K562 (cell line): Measurements from ENCODE around the gene MAP4K5. TPM values are rescaled to one million over a fixed set of nuclear protein-coding genes. Genes with fewer than 3 reads are reported as not detected.

ENCODE experiments used
- CHCHD3 ChIP-seq: fragments of 250-450 bp; sonication (Bioruptor Pico); IDR thresholded peaks from 2 replicates; pipeline ENCODE4 v2.1.2; 2022; ENCODE audit warnings: mild to moderate bottlenecking
- RERE ChIP-seq: sonication (generic); formaldehyde crosslinking; IDR thresholded peaks from 2 replicates; pipeline ENCODE4 v1.8.0; 2023; ENCODE audit warnings: missing genetic modification reagents, mild to moderate bottlenecking, borderline replicate concordance
- ZNF354B ChIP-seq: fragments of 250-450 bp; sonication (Bioruptor Pico); IDR thresholded peaks from 2 replicates; pipeline ENCODE4 v1.4.0; 2020
- polyA plus RNA-seq, 8 experiments: library from polyadenylated mRNA; depleted of rRNA in 4 of 8; stranded (reverse) in 5 of 8; unstranded in 3 of 8; fragments of >200 nt; fragmentation: Nextera tagmentation in 2 of 8; fragmentation: Illumina TruSeq in 1 of 8; extraction: Ambion mirVana in 2 of 8; extraction: Trizol in 1 of 8; gene quantifications; 2 replicates each; pipeline versions ENCODE4 v1.2.1 to v1.2.3, GENCODE V29; 2011 to 2014; ENCODE audit warnings: inconsistent platforms in 1 of 8, missing spikeins in 1 of 8
- small RNA-seq: library from RNA; depleted of rRNA; stranded (forward); fragments of <200 nt; gene quantifications from one replicate; pipeline ENCODE3, GENCODE V24; 2014
- total RNA-seq, 7 experiments: library from RNA; depleted of rRNA in 6 of 7; stranded (reverse); fragments of >200 nt in 6 of 7; fragmentation: Illumina TruSeq in 2 of 7; extraction: Trizol in 2 of 7; gene quantifications; 2 replicates each; pipeline versions ENCODE4 v1.2.1 to v1.2.3, GENCODE V29; 2011 to 2021; ENCODE audit warnings: low replicate concordance in 1 of 7

MAP4K5 gene
- total and polyA plus RNA-seq, 9 of the 15 experiments (the other 6 are each of a cell fraction or from before 2014, with no cell fraction given), result 5.9 to 29.4 (median 18.0) TPM

GRCh38 chr14:50371546-50371945 lies 160.8 kb downstream of the MAP4K5 start (continued):
- no peak for TF ChIP-seq RERE (CRISPR knock-in tag)
- no peak for TF ChIP-seq ZNF354B (CRISPR knock-in tag)
- TF ChIP-seq CHCHD3 (CRISPR knock-in tag), result no peak

Small RNA genes within 50 kb of the gene (small RNA-seq; reads per million reads assigned to genes)
- gene RF00019 (not detected), gene SNRPGP1 (not detected)

Other genes with a start within 250 kb of the MAP4K5 start
- 14.4 and 16.1 TPM in 2 replicates for gene L2HGDH, start 220.3 kb downstream of the MAP4K5 start, total RNA-seq (2014; rRNA removed)
- 10.5 TPM in 2 replicates for gene L2HGDH, start 220.3 kb downstream of the MAP4K5 start, total RNA-seq (2014; rRNA removed; fragmentation: Illumina TruSeq; extraction: Trizol)
- 8.8 and 9.3 TPM in 2 replicates for gene L2HGDH, start 220.3 kb downstream of the MAP4K5 start, total RNA-seq (2015; rRNA removed; fragmentation: Illumina TruSeq; extraction: Trizol)
- gene L2HGDH, start 220.3 kb downstream of the MAP4K5 start, total RNA-seq (2021), result 10.3 and 12.7 TPM in 2 replicates
- gene L2HGDH, start 220.3 kb downstream of the MAP4K5 start, polyA plus RNA-seq (2011; rRNA removed), result 9.4 and 11.1 TPM in 2 replicates
- gene L2HGDH, start 220.3 kb downstream of the MAP4K5 start, polyA plus RNA-seq (2014; fragmentation: Illumina TruSeq; extraction: Trizol), result 10.1 TPM in 2 replicates
- 1 to 10 TPM; 1.7 to 2.1 TPM for gene L2HGDH, start 220.3 kb downstream of the MAP4K5 start, polyA plus RNA-seq (2014; fragmentation: Nextera tagmentation; extraction: Ambion mirVana)
- 11.8 and 12.0 TPM in 2 replicates for gene L2HGDH, start 220.3 kb downstream of the MAP4K5 start, polyA plus RNA-seq (2014; rRNA removed)
- 3.2 and 4.0 TPM in 2 replicates for gene DMAC2L, start 220.2 kb downstream of the MAP4K5 start, total RNA-seq (2014; rRNA removed)
- gene DMAC2L, start 220.2 kb downstream of the MAP4K5 start, total RNA-seq (2014; rRNA removed; fragmentation: Illumina TruSeq; extraction: Trizol), result 9.3 and 10.4 TPM in 2 replicates
- gene DMAC2L, start 220.2 kb downstream of the MAP4K5 start, total RNA-seq (2015; rRNA removed; fragmentation: Illumina TruSeq; extraction: Trizol), result 5.4 and 6.1 TPM in 2 replicates
- gene DMAC2L, start 220.2 kb downstream of the MAP4K5 start, total RNA-seq (2021), result 9.2 and 9.9 TPM in 2 replicates
- 14.6 and 15.4 TPM in 2 replicates for gene DMAC2L, start 220.2 kb downstream of the MAP4K5 start, polyA plus RNA-seq (2011; rRNA removed)
- 6.7 and 6.9 TPM in 2 replicates for gene DMAC2L, start 220.2 kb downstream of the MAP4K5 start, polyA plus RNA-seq (2014; fragmentation: Illumina TruSeq; extraction: Trizol)
- gene DMAC2L, start 220.2 kb downstream of the MAP4K5 start, polyA plus RNA-seq (2014; fragmentation: Nextera tagmentation; extraction: Ambion mirVana), result 10 to 100 TPM; 37.1 to 37.2 TPM
- gene DMAC2L, start 220.2 kb downstream of the MAP4K5 start, polyA plus RNA-seq (2014; rRNA removed), result 12.5 and 12.6 TPM in 2 replicates
- 11.1 and 18.1 TPM in 2 replicates for gene CDKL1, start 135.7 kb downstream of the MAP4K5 start, total RNA-seq (2014; rRNA removed)
- 6.2 and 8.5 TPM in 2 replicates for gene CDKL1, start 135.7 kb downstream of the MAP4K5 start, total RNA-seq (2014; rRNA removed; fragmentation: Illumina TruSeq; extraction: Trizol)
- 9.0 and 10.7 TPM in 2 replicates for gene CDKL1, start 135.7 kb downstream of the MAP4K5 start, total RNA-seq (2015; rRNA removed; fragmentation: Illumina TruSeq; extraction: Trizol)
- gene CDKL1, start 135.7 kb downstream of the MAP4K5 start, total RNA-seq (2021), result 7.3 and 7.5 TPM in 2 replicates
- gene CDKL1, start 135.7 kb downstream of the MAP4K5 start, polyA plus RNA-seq (2011; rRNA removed), result 9.3 and 11.5 TPM in 2 replicates
- 3.7 and 35.0 TPM in 2 replicates for gene CDKL1, start 135.7 kb downstream of the MAP4K5 start, polyA plus RNA-seq (2014; fragmentation: Illumina TruSeq; extraction: Trizol)
- 1 to 10 TPM; 2.3 to 4.8 TPM for gene CDKL1, start 135.7 kb downstream of the MAP4K5 start, polyA plus RNA-seq (2014; fragmentation: Nextera tagmentation; extraction: Ambion mirVana)
- gene CDKL1, start 135.7 kb downstream of the MAP4K5 start, polyA plus RNA-seq (2014; rRNA removed), result 4.4 and 6.9 TPM in 2 replicates
- not detected in 2 replicates for gene ATL1, start 27.6 kb upstream of the MAP4K5 start, total RNA-seq (2014; rRNA removed)
- 0.07 TPM in 1 of 2 replicates, not detected in the other for gene ATL1, start 27.6 kb upstream of the MAP4K5 start, total RNA-seq (2014; rRNA removed; fragmentation: Illumina TruSeq; extraction: Trizol)
- not detected in 2 replicates for gene ATL1, start 27.6 kb upstream of the MAP4K5 start, total RNA-seq (2015; rRNA removed; fragmentation: Illumina TruSeq; extraction: Trizol)
- 0.16 TPM in 1 of 2 replicates, not detected in the other for gene ATL1, start 27.6 kb upstream of the MAP4K5 start, total RNA-seq (2021)
- 0.15 TPM in 1 of 2 replicates, not detected in the other for gene ATL1, start 27.6 kb upstream of the MAP4K5 start, polyA plus RNA-seq (2011; rRNA removed)
- gene ATL1, start 27.6 kb upstream of the MAP4K5 start, polyA plus RNA-seq (2014; fragmentation: Illumina TruSeq; extraction: Trizol), result 0.04 TPM in 1 of 2 replicates, not detected in the other
- gene ATL1, start 27.6 kb upstream of the MAP4K5 start, polyA plus RNA-seq (2014; fragmentation: Nextera tagmentation; extraction: Ambion mirVana), result under 1 TPM; 0.07 to 0.15 TPM
- not detected in 2 replicates for gene ATL1, start 27.6 kb upstream of the MAP4K5 start, polyA plus RNA-seq (2014; rRNA removed)
- gene SAV1, start 135.7 kb upstream of the MAP4K5 start, total RNA-seq (2014; rRNA removed), result 14.8 and 17.6 TPM in 2 replicates
- gene SAV1, start 135.7 kb upstream of the MAP4K5 start, total RNA-seq (2014; rRNA removed; fragmentation: Illumina TruSeq; extraction: Trizol), result 17.5 and 20.7 TPM in 2 replicates
- gene SAV1, start 135.7 kb upstream of the MAP4K5 start, total RNA-seq (2015; rRNA removed; fragmentation: Illumina TruSeq; extraction: Trizol), result 11.5 and 13.4 TPM in 2 replicates
- gene SAV1, start 135.7 kb upstream of the MAP4K5 start, total RNA-seq (2021), result 16.4 and 17.6 TPM in 2 replicates
- 9.6 and 16.1 TPM in 2 replicates for gene SAV1, start 135.7 kb upstream of the MAP4K5 start, polyA plus RNA-seq (2011; rRNA removed)
- gene SAV1, start 135.7 kb upstream of the MAP4K5 start, polyA plus RNA-seq (2014; fragmentation: Illumina TruSeq; extraction: Trizol), result 13.9 and 18.1 TPM in 2 replicates
- gene SAV1, start 135.7 kb upstream of the MAP4K5 start, polyA plus RNA-seq (2014; fragmentation: Nextera tagmentation; extraction: Ambion mirVana), result 1 to 10 TPM; 6.5 to 6.9 TPM
- 13.2 and 15.3 TPM in 2 replicates for gene SAV1, start 135.7 kb upstream of the MAP4K5 start, polyA plus RNA-seq (2014; rRNA removed)